PFSK-1 (cell line): ENCODE data around the gene BLOC1S4.

ENCODE experiments used
- POLR2AphosphoS5 ChIP-seq: IDR thresholded peaks from 2 replicates; pipeline ENCODE4 v1.6.1; 2012; ENCODE audit warnings: low read depth, mild to moderate bottlenecking, control low read depth, low read length, moderate library complexity
- REST ChIP-seq, 2 experiments: IDR thresholded peaks; 2 replicates each; pipeline versions ENCODE4 v1.6.1 to v1.8.0; 2011 to 2012; ENCODE audit warnings: low read depth in 2 of 2, low read length in 2 of 2, control low read depth in 1 of 2, inconsistent platforms in 1 of 2, mild to moderate bottlenecking in 1 of 2, moderate library complexity in 1 of 2; ENCODE audit not compliant: insufficient read depth in 1 of 2
- SIN3A ChIP-seq: IDR thresholded peaks from 2 replicates; pipeline ENCODE4 v1.6.1; 2012; ENCODE audit warnings: mild to moderate bottlenecking, low read length, moderate library complexity, borderline replicate concordance; ENCODE audit not compliant: insufficient read depth
- TAF1 ChIP-seq: IDR thresholded peaks from 2 replicates; pipeline ENCODE4 v1.6.1; 2012; ENCODE audit warnings: low read length, control low read depth, borderline replicate concordance; ENCODE audit not compliant: insufficient read depth

DNA sequence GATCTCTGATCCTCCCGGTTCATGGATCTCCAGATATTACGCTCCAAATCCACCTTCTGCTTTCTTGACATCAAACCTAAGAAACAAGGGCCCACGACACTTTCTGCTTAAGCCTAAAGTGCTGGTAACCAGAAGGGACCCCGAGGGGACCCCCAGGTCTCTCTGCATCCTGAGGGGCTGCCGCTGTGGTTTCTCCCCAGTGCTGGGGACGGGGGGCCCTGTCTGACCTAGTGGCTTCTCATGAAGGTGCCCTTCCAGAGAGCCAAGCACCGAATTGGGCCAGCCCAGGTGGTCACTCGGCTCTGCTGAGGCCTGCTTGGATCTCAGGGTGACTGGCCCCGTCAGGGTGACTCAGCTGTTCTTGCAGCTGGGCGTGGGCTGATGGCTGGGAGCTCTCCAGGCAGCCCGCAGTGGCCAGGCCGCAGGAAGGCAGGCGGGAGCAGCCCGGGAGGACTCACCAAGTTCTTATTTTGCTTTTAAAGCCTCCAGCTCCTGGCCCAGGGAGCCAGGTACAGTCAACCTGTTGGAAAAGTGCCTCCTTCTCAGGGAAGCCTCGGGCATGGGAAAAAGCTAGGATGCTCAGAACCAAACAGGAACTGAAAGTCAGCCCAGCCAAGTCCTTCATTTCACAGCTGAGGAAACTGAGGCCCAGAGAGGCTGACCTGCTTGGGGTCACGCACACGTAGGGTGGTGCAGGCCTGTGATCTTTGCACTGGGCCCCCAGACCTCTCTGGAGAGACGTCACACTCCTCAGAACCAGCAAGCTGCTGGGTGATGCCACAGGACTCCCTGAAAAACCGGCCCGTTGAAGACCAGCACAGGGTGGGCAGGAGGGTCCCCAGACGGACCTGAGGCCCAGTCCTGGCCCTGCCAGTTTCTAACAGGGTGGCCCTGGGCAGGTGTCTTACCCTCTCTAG lies 16.7 kb downstream of the BLOC1S4 start:
- TF ChIP-seq POLR2AphosphoS5 (no peak), REST (IDR thresholded peaks at IDR 0.05; ENCODE audit: insufficient read depth in 1 of 2, low read depth in 2 of 2, low read length in 2 of 2) (no peak), TAF1 (no peak), SIN3A (no peak)
